GM21528 (cell line): Measurements from ENCODE around the gene PDE6G.
"Not testable (repeated sequence)": the region's sequence is repeated elsewhere in the genome, so short reads cannot be mapped to it uniquely, and the experiment has no call there.

Experiments used
- ATAC-seq: cut with Tn5 transposase; IDR thresholded peaks from one replicate; pipeline ENCODE4 v1.9.1; 2021; ENCODE audit warnings: mild to moderate bottlenecking, moderate library complexity; ENCODE audit not compliant: unreplicated experiment, low FRiP score

The PDE6G gene

GRCh38 chr17:81688616-81689015, 32.3 kb upstream of the PDE6G start:
- no peak for ATAC-seq

- ATAC-seq, result no peak
Observed at GRCh38 chr17:81687770-81688541, 31.6 kb upstream of the PDE6G start.

- no peak for ATAC-seq
Observed at GRCh38 chr17:81686614-81687013, 30.3 kb upstream of the PDE6G start.

GRCh38 chr17:81685108-81685507, 28.8 kb upstream of the PDE6G start:
- ATAC-seq, result no peak

GRCh38 chr17:81684442-81684911, 28.1 kb upstream of the PDE6G start:
- peak; percentile 14 for ATAC-seq

- peak; percentile 82 for ATAC-seq
Observed at GRCh38 chr17:81683584-81684441, 27.5 kb upstream of the PDE6G start, which contains the start of the genes ARL16 and HGS. TSS of gene ARL16 (minus strand) at chr17:81683797. CDS start at chr17:81683753, 44 bp downstream. TSS of gene HGS (plus strand) at chr17:81684011. CDS start at chr17:81684067, 56 bp downstream.

GRCh38 chr17:81683208-81683583, 26.9 kb upstream of the PDE6G start:
- peak; percentile 25 for ATAC-seq

GRCh38 chr17:81682565-81683207, 26.3 kb upstream of the PDE6G start:
- no peak for ATAC-seq

- ATAC-seq, result no peak
Observed at GRCh38 chr17:81681672-81682071, 25.3 kb upstream of the PDE6G start.

GRCh38 chr17:81680150-81680549, 23.8 kb upstream of the PDE6G start:
- no peak for ATAC-seq

- ATAC-seq, result no peak
Observed at GRCh38 chr17:81676906-81677305, 20.6 kb upstream of the PDE6G start.

- not testable (repeated sequence) for ATAC-seq
Observed at GRCh38 chr17:81675515-81676221, 19.3 kb upstream of the PDE6G start.

- ATAC-seq, result no peak
Observed at GRCh38 chr17:81673561-81674258, 17.4 kb upstream of the PDE6G start.

GRCh38 chr17:81672954-81673353, 16.6 kb upstream of the PDE6G start:
- ATAC-seq, result no peak

GRCh38 chr17:81672504-81672903, 16.2 kb upstream of the PDE6G start:
- no peak for ATAC-seq

GRCh38 chr17:81667754-81668153, 11.4 kb upstream of the PDE6G start:
- ATAC-seq, result no peak

GRCh38 chr17:81666342-81667191, 10.2 kb upstream of the PDE6G start, which contains the start of the genes CCDC137 and OXLD1:
TSS of gene CCDC137 (plus strand) at chr17:81666737. CDS start at chr17:81666767, 30 bp downstream.
TSS of gene OXLD1 (minus strand) at chr17:81666605. CDS start at chr17:81666577, 28 bp downstream.
- ATAC-seq, result peak; percentile 88

- peak; percentile 28 for ATAC-seq
Observed at GRCh38 chr17:81666092-81666341, 9.7 kb upstream of the PDE6G start.
